HG02852 (cell line): ENCODE measurements around the gene PCGF5.
"Not testable (repeated sequence)": the region's sequence is repeated elsewhere in the genome, so short reads cannot be mapped to it uniquely, and the experiment has no call there.

Experiments
- ATAC-seq: cut with Tn5 transposase; IDR thresholded peaks from one replicate; pipeline ENCODE4 v1.9.1; 2021; ENCODE audit warnings: mild to moderate bottlenecking, moderate library complexity; ENCODE audit not compliant: unreplicated experiment

The PCGF5 gene

GRCh38 chr10:91271886-91272285 is 51.4 kb downstream of the PCGF5 start:
- ATAC-seq = no peak

- ATAC-seq = no peak
Observed at GRCh38 chr10:91284486-91285090, 64.1 kb downstream of the PCGF5 start.

- no peak for ATAC-seq
Observed at GRCh38 chr10:91286572-91286971, 66.1 kb downstream of the PCGF5 start.

GRCh38 chr10:91287276-91287675 is 66.8 kb downstream of the PCGF5 start:
- no peak for ATAC-seq

GRCh38 chr10:91287912-91288311 is 67.4 kb downstream of the PCGF5 start:
- ATAC-seq = no peak

GRCh38 chr10:91289305-91289704 is 68.8 kb downstream of the PCGF5 start:
- no peak for ATAC-seq

- no peak for ATAC-seq
Observed at GRCh38 chr10:91290607-91291006, 70.1 kb downstream of the PCGF5 start.

- ATAC-seq = no peak
Observed at GRCh38 chr10:91294134-91294906, 73.9 kb downstream of the PCGF5 start.

GRCh38 chr10:91295346-91295745 is 74.9 kb downstream of the PCGF5 start:
- ATAC-seq = no peak

- no peak for ATAC-seq
Observed at GRCh38 chr10:91296471-91296870, 76.0 kb downstream of the PCGF5 start.

GRCh38 chr10:91298224-91298871 is 77.9 kb downstream of the PCGF5 start:
- ATAC-seq = peak; percentile 92

- no peak for ATAC-seq
Observed at GRCh38 chr10:91299999-91300575, 79.6 kb downstream of the PCGF5 start.

- not testable (repeated sequence) for ATAC-seq
Observed at GRCh38 chr10:91302946-91303345, 82.5 kb downstream of the PCGF5 start.

GRCh38 chr10:91305979-91306378 is 85.5 kb downstream of the PCGF5 start:
- ATAC-seq = not testable (repeated sequence)

- ATAC-seq = peak; percentile 51
Observed at GRCh38 chr10:91307489-91307888, 87.0 kb downstream of the PCGF5 start.

GRCh38 chr10:91309711-91310110 is 89.2 kb downstream of the PCGF5 start:
- no peak for ATAC-seq

- ATAC-seq = no peak
Observed at GRCh38 chr10:91311601-91312381, 91.3 kb downstream of the PCGF5 start.

- ATAC-seq = no peak
Observed at GRCh38 chr10:91312382-91312733, 91.9 kb downstream of the PCGF5 start.

GRCh38 chr10:91313796-91314485 is 93.5 kb downstream of the PCGF5 start:
- no peak for ATAC-seq

GRCh38 chr10:91316486-91316885 is 96.0 kb downstream of the PCGF5 start:
- no peak for ATAC-seq
